Thymus (tissue), 14 donors: ENCODE results near the gene ZZZ3. TPM values are rescaled to one million over a fixed set of nuclear protein-coding genes. Genes with fewer than 3 reads are reported as not detected.
A peak's percentile ranks its signal among the peaks of the same experiment; 100 is the strongest.
"Not testable (repeated sequence)": the region's sequence is repeated elsewhere in the genome, so short reads cannot be mapped to it uniquely, and the experiment has no call there.

Experiments used
- DNase-seq, 9 donors: peaks; one replicate each; pipeline ENCODE4 v3.0.0-alpha.2; 2013; ENCODE audit warnings: low spot score in 9 of 9, low read depth in 6 of 9, missing footprints in 1 of 9
- H3K27ac ChIP-seq, 2 donors: one replicate each; pipeline ENCODE4 v1.5.1; 2013; ENCODE audit warnings: control low read depth in 1 of 2, low read depth in 1 of 2, low read length in 1 of 2, mild to moderate bottlenecking in 1 of 2, moderate library complexity in 1 of 2
- H3K27me3 ChIP-seq, 2 donors: one replicate each; pipeline ENCODE4 v1.5.1; 2013; ENCODE audit warnings: low read length in 1 of 2; ENCODE audit not compliant: control insufficient read depth in 2 of 2, insufficient read depth in 1 of 2
- H3K36me3 ChIP-seq, 2 donors: one replicate each; pipeline ENCODE4 v1.5.1; 2013; ENCODE audit warnings: low read length in 1 of 2, mild to moderate bottlenecking in 1 of 2, moderate library complexity in 1 of 2; ENCODE audit not compliant: control insufficient read depth in 2 of 2, insufficient read depth in 2 of 2
- H3K4me1 ChIP-seq, 2 donors: one replicate each; pipeline ENCODE4 v1.5.1; 2013; ENCODE audit warnings: low read length in 2 of 2; ENCODE audit not compliant: control insufficient read depth in 2 of 2, insufficient read depth in 2 of 2
- H3K4me3 ChIP-seq, 2 donors: one replicate each; pipeline ENCODE4 v1.5.1; 2013; ENCODE audit warnings: low read length in 2 of 2, control low read depth in 1 of 2, mild to moderate bottlenecking in 1 of 2
- H3K9me3 ChIP-seq, 2 donors: one replicate each; pipeline ENCODE4 v1.5.1; 2013; ENCODE audit warnings: low read length in 1 of 2, mild to moderate bottlenecking in 1 of 2; ENCODE audit not compliant: control insufficient read depth in 2 of 2, insufficient read depth in 1 of 2
- WGBS: extraction: QIAGEN DNeasy Blood & Tissue Kit; methylation state at CpG from one replicate; pipeline ENCODE4 v1.1.7; 2013; 5-methylcytosine and 5-hydroxymethylcytosine counted together
- long read RNA-seq, 10 donors: transcript quantifications; one replicate each; lab custom pipeline, GENCODE V29; 2026
- polyA plus RNA-seq: library from polyadenylated mRNA; stranded (reverse); fragments of 200-250 nt; gene quantifications from one replicate; pipeline ENCODE4 v1.2.3, GENCODE V29; 2013
- total RNA-seq: library from RNA; stranded (reverse); fragments of 120-200 nt; gene quantifications from one replicate; pipeline ENCODE4 v1.2.4, GENCODE V29; 2013
- donor health status: healthy.

Gene ZZZ3
- 44.6 TPM for total RNA-seq
- polyA plus RNA-seq: 20.6 TPM
- long read RNA-seq, donor 1: 0 reads
- long read RNA-seq, donor 2, partial matches to known transcripts: 0 of 1 reads
- long read RNA-seq, donor 2, other reads (novel, unspliced or antisense): 0 of 1 reads
- long read RNA-seq, donor 3, full-length matches to known transcripts: 6 of 6 reads
- long read RNA-seq, donor 3, partial matches to known transcripts: 0 of 6 reads
- long read RNA-seq, donor 3, other reads (novel, unspliced or antisense): 0 of 6 reads
- long read RNA-seq, donor 4, partial matches to known transcripts: 0 of 2 reads
- long read RNA-seq, donor 4, other reads (novel, unspliced or antisense): 0 of 2 reads
- long read RNA-seq, donor 5, partial matches to known transcripts: 0 of 4 reads
- long read RNA-seq, donor 5, other reads (novel, unspliced or antisense): 0 of 4 reads
- long read RNA-seq, donor 6: 0 reads
- long read RNA-seq, donor 7, full-length matches to known transcripts: 2 of 2 reads
- long read RNA-seq, donor 7, partial matches to known transcripts: 0 of 2 reads
- long read RNA-seq, donor 7, other reads (novel, unspliced or antisense): 0 of 2 reads
- long read RNA-seq, donor 8: 0 reads
- long read RNA-seq, donor 9, partial matches to known transcripts: 0 of 1 reads
- long read RNA-seq, donor 9, other reads (novel, unspliced or antisense): 0 of 1 reads
- long read RNA-seq, donor 10, partial matches to known transcripts: 0 of 2 reads
- long read RNA-seq, donor 10, other reads (novel, unspliced or antisense): 0 of 2 reads

DNA sequence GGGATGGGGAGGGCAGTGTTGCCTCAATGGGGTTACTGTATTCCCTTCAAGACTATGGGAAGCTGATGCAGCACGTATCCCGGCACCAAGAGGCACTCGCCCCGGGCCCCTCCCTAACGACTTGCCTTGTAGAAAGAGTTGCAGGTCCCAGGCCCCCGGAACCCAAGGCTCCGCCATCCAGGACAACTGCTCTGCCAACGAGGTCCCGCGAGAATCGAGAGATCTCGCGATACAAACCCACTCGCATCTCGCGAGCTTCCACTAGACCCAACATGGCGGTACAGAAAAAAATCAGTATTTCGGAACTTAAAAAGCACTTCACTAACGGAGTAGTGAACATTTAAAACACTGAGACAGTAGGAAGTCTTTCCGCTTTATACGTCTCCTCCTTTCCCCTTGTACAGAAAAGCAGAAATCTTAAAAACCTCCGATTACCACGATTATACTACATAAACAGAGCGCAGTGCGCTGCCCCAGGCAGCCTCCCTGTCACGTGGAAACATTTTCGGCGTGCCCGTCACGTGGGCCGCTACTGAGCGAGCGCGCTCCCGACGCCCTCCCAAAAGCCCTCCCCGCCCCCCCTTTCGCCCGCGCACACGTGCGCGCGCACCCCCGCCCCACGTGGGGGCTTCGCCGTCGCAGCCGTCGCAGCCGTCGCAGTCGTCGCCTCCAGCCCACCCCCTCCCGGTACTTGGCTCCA is at the start of gene ZZZ3:
Gene ZZZ3 (minus strand): TSS at position 199 of the 700 bp plus-strand sequence. CDS start 49,304 bp downstream, outside the sequence.
- under 1% methylated on average over 56 of the region's 56 CpGs for WGBS
- H3K4me1 ChIP-seq: peaks cover 5 to 8% of the 10 kb centered on the region in 2 donors

DNA sequence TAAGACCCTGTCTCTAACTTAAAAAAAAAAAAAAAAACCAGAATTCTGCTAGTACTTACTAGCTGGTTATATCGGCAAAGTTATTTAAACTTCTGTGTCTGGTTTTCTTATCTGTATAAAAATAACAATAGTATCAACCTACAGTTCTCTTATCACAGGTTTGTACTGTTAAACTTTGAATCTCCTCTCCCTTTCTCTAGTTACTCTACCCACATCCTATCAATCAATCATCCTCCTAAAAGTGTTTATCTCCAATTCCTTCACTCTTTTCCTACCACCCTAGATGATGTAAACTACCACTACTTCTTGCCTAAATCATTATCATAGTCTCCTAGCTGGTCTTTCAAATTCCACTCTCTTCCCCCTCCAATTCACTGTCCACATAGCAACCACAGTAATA is 49.6 kb upstream of the ZZZ3 start:
- Histone ChIP-seq H3K27me3 (no peaks in the 10 kb centered on the region), H3K36me3 (peaks cover 12 to 35% of the 10 kb centered on the region in 2 donors), H3K9me3 (no peaks in the 10 kb centered on the region), H3K4me3 (no peak overlapping the region), H3K27ac (no peak overlapping the region), H3K4me1 (no peaks in the 10 kb centered on the region)
- WGBS: 97% methylated on average over 1 of the region's 1 CpG
- DNase-seq: no peak

More for the DNA sequence above, at the start of gene ZZZ3:
- peak; percentile 95 to 100 (median 98) for DNase-seq
- Histone ChIP-seq H3K27ac (peak within 1 kb of the TSS; percentile 100), H3K36me3 (no peaks in the 10 kb centered on the region), H3K4me3 (peak within 1 kb of the TSS; percentile 91 to 93), H3K27me3 (no peaks in the 10 kb centered on the region), H3K9me3 (no peaks in the 10 kb centered on the region)

DNA sequence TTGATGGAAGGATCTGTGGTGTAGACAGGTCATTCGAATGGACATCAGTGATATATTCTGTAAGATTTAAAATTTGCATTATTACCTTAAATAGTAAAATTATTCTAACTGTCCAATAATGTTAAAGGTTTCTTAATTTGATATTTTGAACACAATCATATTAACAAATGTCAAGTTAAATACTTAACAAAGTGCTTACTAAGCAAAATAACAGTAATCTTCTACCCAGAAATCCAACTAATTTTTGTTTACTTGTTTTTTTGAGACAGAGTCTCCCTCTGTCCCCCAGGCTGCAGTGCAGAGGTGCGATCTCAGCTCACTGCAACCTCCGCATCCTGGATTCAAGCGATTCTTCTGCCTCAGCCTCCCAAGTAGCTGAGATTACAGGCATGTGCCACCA is 43.2 kb upstream of the ZZZ3 start:
- DNase-seq: no peak
- H3K36me3 ChIP-seq: peaks cover 22 to 56% of the 10 kb centered on the region in 2 donors

DNA sequence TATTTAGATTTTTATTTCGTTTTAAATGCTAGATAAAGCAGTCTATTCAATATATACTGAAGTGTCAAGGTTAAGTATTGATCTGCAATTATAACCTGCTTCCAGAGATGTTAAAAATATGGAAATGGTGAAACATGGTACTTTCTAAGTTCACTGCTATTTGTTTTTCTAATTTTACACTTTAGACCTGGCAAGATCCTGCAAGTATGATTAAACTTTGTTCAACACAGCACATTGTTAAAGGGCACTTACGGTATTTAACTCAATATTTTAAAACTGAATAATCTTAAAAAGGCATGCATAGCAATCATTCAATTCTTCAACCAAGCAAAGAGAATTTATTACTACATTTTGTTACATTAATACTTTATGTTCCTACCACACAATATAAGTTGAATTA is 35.7 kb upstream of the ZZZ3 start:
- H3K36me3 ChIP-seq: peaks cover 21 to 68% of the 10 kb centered on the region in 2 donors
- no peaks in the 10 kb centered on the region for H3K9me3 ChIP-seq
- H3K27me3 ChIP-seq: no peaks in the 10 kb centered on the region
- no peak for DNase-seq
- WGBS: 98% methylated on average over 2 of the region's 2 CpGs
- no peak overlapping the region for H3K4me3 ChIP-seq
- no peak overlapping the region for H3K27ac ChIP-seq
- no peaks in the 10 kb centered on the region for H3K4me1 ChIP-seq

More for the DNA sequence above, 43.2 kb upstream of the ZZZ3 start:
- H3K4me1 ChIP-seq: no peaks in the 10 kb centered on the region
- H3K9me3 ChIP-seq: no peaks in the 10 kb centered on the region
- H3K27me3 ChIP-seq: no peaks in the 10 kb centered on the region
- 99% methylated on average over 4 of the region's 4 CpGs for WGBS
- no peak overlapping the region for H3K27ac ChIP-seq
- H3K4me3 ChIP-seq: no peak overlapping the region

DNA sequence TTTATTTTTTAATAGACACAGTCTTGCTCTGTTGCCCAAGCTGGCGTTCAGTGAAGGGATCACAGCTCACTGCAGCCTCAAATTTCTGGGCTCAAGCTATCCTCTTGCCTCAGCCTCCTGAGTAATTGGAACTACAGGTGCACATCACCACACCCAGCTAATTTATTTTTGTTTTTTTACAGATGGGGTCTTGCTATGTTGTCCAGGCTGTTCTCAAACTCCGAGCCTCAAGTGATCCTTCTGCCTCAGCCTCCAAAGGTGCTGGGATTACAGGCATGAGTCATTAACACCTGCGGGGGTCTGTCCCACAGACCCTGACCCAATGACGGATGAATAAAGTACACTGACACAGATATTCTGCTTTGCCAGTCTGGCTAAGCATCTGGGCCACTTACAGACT is 33.6 kb upstream of the ZZZ3 start:
- H3K27me3 ChIP-seq: no peaks in the 10 kb centered on the region
- no peaks in the 10 kb centered on the region for H3K4me1 ChIP-seq
- WGBS: 98% methylated on average over 4 of the region's 4 CpGs
- H3K27ac ChIP-seq: no peak overlapping the region
- no peaks in the 10 kb centered on the region for H3K9me3 ChIP-seq
- H3K36me3 ChIP-seq: peaks cover 27 to 62% of the 10 kb centered on the region in 2 donors
- H3K4me3 ChIP-seq: no peak overlapping the region
- no peak for DNase-seq

DNA sequence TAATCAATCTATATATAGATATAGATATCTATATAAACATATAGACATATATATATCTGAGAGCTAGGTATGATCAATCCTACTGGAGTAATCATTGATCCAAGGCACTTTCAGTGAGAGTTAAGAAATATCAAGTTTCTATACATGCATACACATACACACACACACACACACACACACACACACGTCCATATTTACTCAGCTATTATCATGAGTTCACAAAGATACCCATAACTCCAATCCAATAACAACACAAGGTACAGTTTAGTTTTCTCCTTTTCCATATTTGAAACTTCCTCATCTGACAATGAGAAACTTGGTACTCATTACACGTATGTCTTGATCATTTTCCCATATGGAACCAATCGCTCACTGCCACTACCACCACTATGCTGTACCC is 27.3 kb upstream of the ZZZ3 start:
- H3K36me3 ChIP-seq: peaks cover 26 to 66% of the 10 kb centered on the region in 2 donors
- H3K27ac ChIP-seq: no peak overlapping the region
- no peaks in the 10 kb centered on the region for H3K9me3 ChIP-seq
- H3K4me1 ChIP-seq: no peaks in the 10 kb centered on the region
- H3K4me3 ChIP-seq: no peak overlapping the region
- 97% methylated on average over 3 of the region's 3 CpGs for WGBS
- H3K27me3 ChIP-seq: no peaks in the 10 kb centered on the region
- DNase-seq: no peak

DNA sequence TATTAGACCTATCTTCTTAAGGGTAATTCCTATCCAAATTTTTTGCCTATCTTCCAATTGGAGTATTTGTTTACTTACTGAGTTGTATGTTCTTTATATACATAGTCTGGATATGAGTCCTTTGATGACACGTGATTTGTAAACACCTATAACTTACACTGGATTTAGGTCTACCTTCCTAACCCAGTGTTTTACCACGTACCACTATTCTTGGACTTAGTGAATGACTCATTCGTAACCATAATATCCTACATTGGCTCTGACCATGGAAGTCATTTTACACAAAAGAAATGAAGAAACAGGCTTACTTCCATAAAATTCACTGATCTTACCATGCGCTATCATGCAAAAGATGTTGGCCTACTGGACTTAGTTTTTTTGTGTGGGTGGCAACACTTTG is 23.9 kb upstream of the ZZZ3 start:
- Histone ChIP-seq H3K36me3 (peaks cover 14 to 43% of the 10 kb centered on the region in 2 donors), H3K27me3 (no peaks in the 10 kb centered on the region), H3K27ac (no peak overlapping the region), H3K4me1 (no peaks in the 10 kb centered on the region), H3K9me3 (no peaks in the 10 kb centered on the region), H3K4me3 (no peak overlapping the region)
- 98% methylated on average over 4 of the region's 4 CpGs for WGBS
- DNase-seq: no peak

DNA sequence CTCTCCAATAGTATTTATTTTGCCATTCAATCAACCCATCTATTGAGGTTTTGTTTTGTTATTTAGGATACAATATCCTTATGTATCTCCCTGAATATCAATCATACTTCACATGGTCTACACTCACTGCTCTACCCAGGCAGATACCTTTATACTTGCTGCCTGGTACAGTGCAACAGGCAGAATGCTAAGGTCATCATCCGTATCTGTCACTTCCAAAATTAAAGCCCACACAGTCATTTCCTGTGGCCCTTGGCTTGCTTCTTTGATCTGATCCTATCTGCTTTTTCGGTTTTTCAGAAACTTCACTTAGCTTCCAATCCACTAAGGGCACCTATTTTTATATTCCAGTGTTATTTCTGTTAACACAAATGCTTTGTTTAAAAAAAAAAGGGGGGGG is 22.3 kb upstream of the ZZZ3 start:
- H3K36me3 ChIP-seq: peaks cover 11 to 36% of the 10 kb centered on the region in 2 donors
- no peak for DNase-seq
- 70% methylated on average over 2 of the region's 2 CpGs for WGBS
- no peaks in the 10 kb centered on the region for H3K9me3 ChIP-seq
- H3K4me1 ChIP-seq: no peaks in the 10 kb centered on the region
- H3K4me3 ChIP-seq: no peak overlapping the region
- no peaks in the 10 kb centered on the region for H3K27me3 ChIP-seq
- no peak overlapping the region for H3K27ac ChIP-seq

DNA sequence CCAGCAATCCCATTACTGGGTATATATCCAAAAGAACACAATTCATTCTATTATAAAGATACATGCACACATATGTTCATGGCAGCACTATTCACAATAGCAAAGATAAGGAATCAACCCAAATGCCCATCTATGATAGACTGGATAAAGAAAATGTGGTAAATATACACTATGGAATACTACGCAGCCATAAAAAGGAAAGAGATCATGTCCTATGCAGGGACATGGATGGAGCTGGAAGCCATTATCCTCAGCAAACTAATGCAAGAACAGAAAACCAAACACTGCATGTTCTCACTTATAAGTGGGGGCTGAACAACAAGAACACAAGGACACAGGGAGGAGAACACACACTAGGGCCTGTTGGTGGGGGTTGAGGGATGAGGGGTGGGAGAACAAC is 17.2 kb upstream of the ZZZ3 start:
- H3K9me3 ChIP-seq, H3K27ac ChIP-seq, H3K4me1 ChIP-seq, H3K27me3 ChIP-seq, H3K4me3 ChIP-seq, DNase-seq: not testable (repeated sequence)
- peaks cover 11 to 14% of the 10 kb centered on the region in 2 donors for H3K36me3 ChIP-seq
- WGBS: 98% methylated on average over 1 of the region's 1 CpG
